GM23338 (cell line): ENCODE results near the gene CHST2. TPM values are rescaled to one million over a fixed set of nuclear protein-coding genes. Genes with fewer than 3 reads are reported as not detected.

Experiments used
- ATAC-seq: fragments of 200-7000 bp; cut with Tn5 transposase; 3 replicates; pipeline ENCODE4 v1.9.1; 2020
- DNase-seq: peaks from one replicate; pipeline ENCODE4 v3.0.0-alpha.2; 2015; ENCODE audit warnings: low spot score
- H2AFZ ChIP-seq: fragments of 200-600 bp; sonication (generic); 2 replicates; pipeline ENCODE4 v1.8.0; 2016; ENCODE audit warnings: antibody characterized with exemption, mild to moderate bottlenecking, moderate library complexity
- H3F3A ChIP-seq: fragments of 200-600 bp; sonication (generic); replicated peaks from 2 replicates; pipeline ENCODE4 v1.8.0; 2017; ENCODE audit warnings: antibody characterized with exemption, mixed run types, low read depth
- H3K27ac ChIP-seq: fragments of 200-600 bp; sonication (generic); 2 replicates; pipeline ENCODE4 v1.6.1; 2016; ENCODE audit warnings: low read depth
- H3K27me3 ChIP-seq: fragments of 200-600 bp; sonication (generic); 2 replicates; pipeline ENCODE4 v1.8.0; 2016; ENCODE audit warnings: mild to moderate bottlenecking, mixed run types, moderate library complexity; ENCODE audit not compliant: insufficient read depth
- H3K36me3 ChIP-seq: fragments of 200-600 bp; sonication (generic); 2 replicates; pipeline ENCODE4 v1.8.0; 2016; ENCODE audit warnings: mild to moderate bottlenecking; ENCODE audit not compliant: insufficient read depth
- H3K4me1 ChIP-seq: fragments of 200-600 bp; sonication (generic); 2 replicates; pipeline ENCODE4 v1.8.0; 2016; ENCODE audit warnings: mild to moderate bottlenecking, moderate library complexity; ENCODE audit not compliant: insufficient read depth
- H3K4me2 ChIP-seq: fragments of 200-600 bp; sonication (generic); 2 replicates; pipeline ENCODE4 v1.7.1; 2017; ENCODE audit warnings: mixed run types
- H3K4me3 ChIP-seq: fragments of 200-600 bp; sonication (generic); 2 replicates; pipeline ENCODE4 v1.6.1; 2016; ENCODE audit warnings: mixed run types
- H3K79me2 ChIP-seq: fragments of 200-600 bp; sonication (generic); replicated peaks from 2 replicates; pipeline ENCODE4 v1.8.0; 2017; ENCODE audit warnings: mild to moderate bottlenecking; ENCODE audit not compliant: insufficient read depth
- H3K9me2 ChIP-seq: fragments of 200-600 bp; sonication (generic); 2 replicates; pipeline ENCODE4 v1.8.0; 2017; ENCODE audit not compliant: insufficient read depth
- H4K20me1 ChIP-seq: fragments of 200-600 bp; sonication (generic); replicated peaks from 2 replicates; pipeline ENCODE4 v1.8.0; 2017; ENCODE audit warnings: mild to moderate bottlenecking; ENCODE audit not compliant: insufficient read depth
- H3K27ac Mint-ChIP-seq: 2 replicates; pipeline ENCODE4 v1.8.0; 2020; ENCODE audit warnings: inconsistent platforms, mild to moderate bottlenecking, moderate library complexity, mixed read lengths
- H3K27me3 Mint-ChIP-seq: 3 replicates; pipeline ENCODE4 v1.8.0; 2022; ENCODE audit warnings: low read depth, mild to moderate bottlenecking, moderate library complexity, mixed read lengths, inconsistent platforms; ENCODE audit not compliant: insufficient read depth, poor library complexity
- H3K36me3 Mint-ChIP-seq: 3 replicates; pipeline ENCODE4 v1.8.0; 2021; ENCODE audit warnings: low read depth, mild to moderate bottlenecking, inconsistent platforms, moderate library complexity, mixed read lengths
- H3K4me1 Mint-ChIP-seq: 3 replicates; pipeline ENCODE4 v1.8.0; 2020; ENCODE audit warnings: mild to moderate bottlenecking, inconsistent platforms, mixed read lengths
- H3K4me3 Mint-ChIP-seq: 3 replicates; pipeline ENCODE4 v1.8.0; 2021; ENCODE audit warnings: moderate library complexity, mild to moderate bottlenecking, inconsistent platforms, mixed read lengths
- H3K9me3 Mint-ChIP-seq: 3 replicates; pipeline ENCODE4 v1.8.0; 2020; ENCODE audit warnings: moderate library complexity, mild to moderate bottlenecking, inconsistent platforms, mixed read lengths
- CREB1 ChIP-seq: fragments of 250-450 bp; sonication (Bioruptor Pico); IDR thresholded peaks from 2 replicates; pipeline ENCODE4 v1.5.0; 2020; ENCODE audit warnings: low read depth, mild to moderate bottlenecking, moderate library complexity
- EZH2 ChIP-seq: fragments of 200-600 bp; sonication (generic); IDR thresholded peaks from one replicate; pipeline ENCODE4 v1.8.0; 2017; ENCODE audit warnings: antibody characterized with exemption, mild to moderate bottlenecking, low read depth; ENCODE audit not compliant: unreplicated experiment
- EZH2phosphoT487 ChIP-seq: fragments of 200-600 bp; sonication (generic); IDR thresholded peaks from one replicate; pipeline ENCODE4 v1.8.1; 2018; ENCODE audit warnings: antibody characterized with exemption; ENCODE audit not compliant: unreplicated experiment
- JUNB ChIP-seq: IDR thresholded peaks from one replicate; pipeline ENCODE4 v1.6.1; 2016; ENCODE audit warnings: antibody characterized with exemption; ENCODE audit not compliant: unreplicated experiment
- NANOG ChIP-seq: IDR thresholded peaks from 2 replicates; pipeline ENCODE4 v1.6.1; 2016; ENCODE audit warnings: antibody characterized with exemption, borderline replicate concordance
- POLR2AphosphoS5 ChIP-seq: IDR thresholded peaks from 2 replicates; pipeline ENCODE4 v1.6.1; 2016; ENCODE audit warnings: antibody characterized with exemption, low read depth
- STAT1 ChIP-seq: IDR thresholded peaks from one replicate; pipeline ENCODE4 v1.6.1; 2016; ENCODE audit warnings: antibody characterized with exemption; ENCODE audit not compliant: unreplicated experiment
- ZNF114 ChIP-seq: fragments of 250-450 bp; sonication (Bioruptor Pico); IDR thresholded peaks from 2 replicates; pipeline ENCODE4 v1.5.0; 2020; ENCODE audit warnings: mild to moderate bottlenecking, moderate library complexity
- ZNF331 ChIP-seq: fragments of 250-450 bp; sonication (Bioruptor Pico); IDR thresholded peaks from 2 replicates; pipeline ENCODE4 v1.5.0; 2020; ENCODE audit warnings: low read depth, mild to moderate bottlenecking, moderate library complexity
- polyA plus RNA-seq: library from polyadenylated mRNA; unstranded; fragments of >200 nt; fragmentation: Nextera tagmentation; extraction: Ambion mirVana; gene quantifications from 2 replicates; pipeline ENCODE4 v1.2.1, GENCODE V29; 2016
- total RNA-seq: library from RNA; depleted of rRNA; stranded (reverse); fragments of >200 nt; shearing (Covaris generic); gene quantifications from 2 replicates; pipeline ENCODE4 v1.2.3, GENCODE V29; 2014
- TF ChIP-seq, protein P1 (sequence below): IDR thresholded peaks from 2 replicates; pipeline ENCODE4 v1.6.1; 2016; ENCODE audit warnings: antibody characterized with exemption
- TF ChIP-seq, protein P2 (sequence below), 2 experiments: fragments of 200-600 bp in 1 of 2; sonication (generic) in 1 of 2; conservative IDR thresholded peaks; 2 replicates each; pipeline versions ENCODE4 v1.5.1 to v1.6.1; 2016 to 2017; ENCODE audit warnings: antibody characterized with exemption in 2 of 2, low read depth in 2 of 2, mild to moderate bottlenecking in 2 of 2, moderate library complexity in 1 of 2
- TF ChIP-seq, protein P3 (sequence below): IDR thresholded peaks from one replicate; pipeline ENCODE4 v1.6.1; 2018; ENCODE audit warnings: antibody characterized with exemption; ENCODE audit not compliant: unreplicated experiment
- TF ChIP-seq, protein P4 (sequence below): fragments of 250-450 bp; sonication (Bioruptor Pico); IDR thresholded peaks from 2 replicates; pipeline ENCODE4 v1.5.0; 2020; ENCODE audit warnings: mild to moderate bottlenecking, moderate library complexity

CHST2 gene
- total and polyA plus RNA-seq, 2 experiments from 2014 or later, result 4.1 to 28.3 TPM

DNA sequence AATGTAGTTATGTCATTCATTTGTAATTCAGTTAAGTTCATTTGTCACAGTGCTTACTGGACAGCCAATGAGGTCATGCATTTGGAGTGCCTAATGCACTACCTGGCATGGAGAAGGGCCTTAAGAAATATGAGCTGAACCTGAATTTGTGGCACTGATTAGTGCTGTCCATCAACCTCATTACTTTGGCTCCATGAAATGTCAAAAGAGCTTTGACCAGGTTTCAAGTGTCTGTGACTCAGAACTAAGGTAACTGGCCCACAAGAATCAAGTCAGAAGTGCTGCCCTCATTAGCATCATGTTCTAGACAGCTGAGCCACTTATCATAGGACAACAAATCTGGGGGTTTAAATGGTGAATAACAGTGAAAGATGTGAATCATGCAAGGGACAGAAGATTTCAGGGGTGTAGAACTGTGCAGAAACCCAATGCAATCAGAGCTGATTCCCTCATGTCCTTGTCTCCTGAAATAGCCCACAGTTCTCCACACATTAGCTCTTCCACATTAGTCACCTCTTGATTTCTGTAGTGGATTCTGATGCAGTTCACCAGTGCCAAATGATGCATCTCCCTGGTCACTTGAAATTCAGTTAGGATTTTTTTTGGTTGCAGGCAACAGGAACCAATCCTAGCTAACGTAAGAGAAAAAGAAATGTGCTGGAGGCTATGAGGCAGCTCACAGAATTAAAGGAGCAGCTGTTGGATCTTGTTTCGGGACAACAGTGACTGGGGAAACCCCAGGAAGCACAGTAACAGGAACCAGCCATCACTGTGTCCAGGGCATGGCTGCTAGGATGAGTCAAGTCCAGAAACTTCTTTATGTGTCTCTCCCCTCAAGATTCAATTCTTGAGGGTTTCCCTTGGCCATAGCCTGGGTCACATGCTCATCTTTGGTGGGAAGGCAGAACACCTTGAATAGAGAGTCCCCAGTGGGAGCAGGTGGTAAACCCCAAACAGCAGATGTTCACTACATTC is 38.7 kb downstream of the CHST2 start:
- Histone ChIP-seq H2AFZ (no peak overlapping the region), H3F3A (no peaks in the 10 kb centered on the region), H3K9me2 (peaks cover 10% of the 10 kb centered on the region; the same call in 1 of the 2 replicates), H3K27me3 (no peaks in the 10 kb centered on the region), H3K4me2 (no peak overlapping the region), H3K79me2 (no peaks in the 10 kb centered on the region), H3K27ac (no peak overlapping the region), H4K20me1 (no peaks in the 10 kb centered on the region), H3K4me1 (no peaks in the 10 kb centered on the region), H3K4me3 (no peak overlapping the region), H3K36me3 (no peaks in the 10 kb centered on the region)
- ATAC-seq, result no peak
- no peak overlapping the region for H3K4me3 Mint-ChIP-seq
- no peak overlapping the region for H3K27ac Mint-ChIP-seq
- no peaks in the 10 kb centered on the region for H3K27me3 Mint-ChIP-seq
- DNase-seq, result no peak
- no peaks in the 10 kb centered on the region for H3K36me3 Mint-ChIP-seq
- H3K9me3 Mint-ChIP-seq, result no peaks in the 10 kb centered on the region
- TF ChIP-seq, protein P1, sequence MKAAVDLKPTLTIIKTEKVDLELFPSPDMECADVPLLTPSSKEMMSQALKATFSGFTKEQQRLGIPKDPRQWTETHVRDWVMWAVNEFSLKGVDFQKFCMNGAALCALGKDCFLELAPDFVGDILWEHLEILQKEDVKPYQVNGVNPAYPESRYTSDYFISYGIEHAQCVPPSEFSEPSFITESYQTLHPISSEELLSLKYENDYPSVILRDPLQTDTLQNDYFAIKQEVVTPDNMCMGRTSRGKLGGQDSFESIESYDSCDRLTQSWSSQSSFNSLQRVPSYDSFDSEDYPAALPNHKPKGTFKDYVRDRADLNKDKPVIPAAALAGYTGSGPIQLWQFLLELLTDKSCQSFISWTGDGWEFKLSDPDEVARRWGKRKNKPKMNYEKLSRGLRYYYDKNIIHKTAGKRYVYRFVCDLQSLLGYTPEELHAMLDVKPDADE, result no peak
- TF ChIP-seq ZNF331 (CRISPR knock-in tag) (no peak), JUNB (no peak), CREB1 (CRISPR knock-in tag) (no peak), EZH2 (no peak), NANOG (no peak), ZNF114 (no peak), POLR2AphosphoS5 (no peak), STAT1 (no peak), EZH2phosphoT487 (no peak)
- TF ChIP-seq, protein P2, sequence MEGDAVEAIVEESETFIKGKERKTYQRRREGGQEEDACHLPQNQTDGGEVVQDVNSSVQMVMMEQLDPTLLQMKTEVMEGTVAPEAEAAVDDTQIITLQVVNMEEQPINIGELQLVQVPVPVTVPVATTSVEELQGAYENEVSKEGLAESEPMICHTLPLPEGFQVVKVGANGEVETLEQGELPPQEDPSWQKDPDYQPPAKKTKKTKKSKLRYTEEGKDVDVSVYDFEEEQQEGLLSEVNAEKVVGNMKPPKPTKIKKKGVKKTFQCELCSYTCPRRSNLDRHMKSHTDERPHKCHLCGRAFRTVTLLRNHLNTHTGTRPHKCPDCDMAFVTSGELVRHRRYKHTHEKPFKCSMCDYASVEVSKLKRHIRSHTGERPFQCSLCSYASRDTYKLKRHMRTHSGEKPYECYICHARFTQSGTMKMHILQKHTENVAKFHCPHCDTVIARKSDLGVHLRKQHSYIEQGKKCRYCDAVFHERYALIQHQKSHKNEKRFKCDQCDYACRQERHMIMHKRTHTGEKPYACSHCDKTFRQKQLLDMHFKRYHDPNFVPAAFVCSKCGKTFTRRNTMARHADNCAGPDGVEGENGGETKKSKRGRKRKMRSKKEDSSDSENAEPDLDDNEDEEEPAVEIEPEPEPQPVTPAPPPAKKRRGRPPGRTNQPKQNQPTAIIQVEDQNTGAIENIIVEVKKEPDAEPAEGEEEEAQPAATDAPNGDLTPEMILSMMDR (conservative IDR thresholded peaks at IDR 0.05; ENCODE audit: low read depth in 2 of 2), result no peak
- TF ChIP-seq, protein P3, sequence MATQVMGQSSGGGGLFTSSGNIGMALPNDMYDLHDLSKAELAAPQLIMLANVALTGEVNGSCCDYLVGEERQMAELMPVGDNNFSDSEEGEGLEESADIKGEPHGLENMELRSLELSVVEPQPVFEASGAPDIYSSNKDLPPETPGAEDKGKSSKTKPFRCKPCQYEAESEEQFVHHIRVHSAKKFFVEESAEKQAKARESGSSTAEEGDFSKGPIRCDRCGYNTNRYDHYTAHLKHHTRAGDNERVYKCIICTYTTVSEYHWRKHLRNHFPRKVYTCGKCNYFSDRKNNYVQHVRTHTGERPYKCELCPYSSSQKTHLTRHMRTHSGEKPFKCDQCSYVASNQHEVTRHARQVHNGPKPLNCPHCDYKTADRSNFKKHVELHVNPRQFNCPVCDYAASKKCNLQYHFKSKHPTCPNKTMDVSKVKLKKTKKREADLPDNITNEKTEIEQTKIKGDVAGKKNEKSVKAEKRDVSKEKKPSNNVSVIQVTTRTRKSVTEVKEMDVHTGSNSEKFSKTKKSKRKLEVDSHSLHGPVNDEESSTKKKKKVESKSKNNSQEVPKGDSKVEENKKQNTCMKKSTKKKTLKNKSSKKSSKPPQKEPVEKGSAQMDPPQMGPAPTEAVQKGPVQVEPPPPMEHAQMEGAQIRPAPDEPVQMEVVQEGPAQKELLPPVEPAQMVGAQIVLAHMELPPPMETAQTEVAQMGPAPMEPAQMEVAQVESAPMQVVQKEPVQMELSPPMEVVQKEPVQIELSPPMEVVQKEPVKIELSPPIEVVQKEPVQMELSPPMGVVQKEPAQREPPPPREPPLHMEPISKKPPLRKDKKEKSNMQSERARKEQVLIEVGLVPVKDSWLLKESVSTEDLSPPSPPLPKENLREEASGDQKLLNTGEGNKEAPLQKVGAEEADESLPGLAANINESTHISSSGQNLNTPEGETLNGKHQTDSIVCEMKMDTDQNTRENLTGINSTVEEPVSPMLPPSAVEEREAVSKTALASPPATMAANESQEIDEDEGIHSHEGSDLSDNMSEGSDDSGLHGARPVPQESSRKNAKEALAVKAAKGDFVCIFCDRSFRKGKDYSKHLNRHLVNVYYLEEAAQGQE, result no peak
- TF ChIP-seq, protein P4, sequence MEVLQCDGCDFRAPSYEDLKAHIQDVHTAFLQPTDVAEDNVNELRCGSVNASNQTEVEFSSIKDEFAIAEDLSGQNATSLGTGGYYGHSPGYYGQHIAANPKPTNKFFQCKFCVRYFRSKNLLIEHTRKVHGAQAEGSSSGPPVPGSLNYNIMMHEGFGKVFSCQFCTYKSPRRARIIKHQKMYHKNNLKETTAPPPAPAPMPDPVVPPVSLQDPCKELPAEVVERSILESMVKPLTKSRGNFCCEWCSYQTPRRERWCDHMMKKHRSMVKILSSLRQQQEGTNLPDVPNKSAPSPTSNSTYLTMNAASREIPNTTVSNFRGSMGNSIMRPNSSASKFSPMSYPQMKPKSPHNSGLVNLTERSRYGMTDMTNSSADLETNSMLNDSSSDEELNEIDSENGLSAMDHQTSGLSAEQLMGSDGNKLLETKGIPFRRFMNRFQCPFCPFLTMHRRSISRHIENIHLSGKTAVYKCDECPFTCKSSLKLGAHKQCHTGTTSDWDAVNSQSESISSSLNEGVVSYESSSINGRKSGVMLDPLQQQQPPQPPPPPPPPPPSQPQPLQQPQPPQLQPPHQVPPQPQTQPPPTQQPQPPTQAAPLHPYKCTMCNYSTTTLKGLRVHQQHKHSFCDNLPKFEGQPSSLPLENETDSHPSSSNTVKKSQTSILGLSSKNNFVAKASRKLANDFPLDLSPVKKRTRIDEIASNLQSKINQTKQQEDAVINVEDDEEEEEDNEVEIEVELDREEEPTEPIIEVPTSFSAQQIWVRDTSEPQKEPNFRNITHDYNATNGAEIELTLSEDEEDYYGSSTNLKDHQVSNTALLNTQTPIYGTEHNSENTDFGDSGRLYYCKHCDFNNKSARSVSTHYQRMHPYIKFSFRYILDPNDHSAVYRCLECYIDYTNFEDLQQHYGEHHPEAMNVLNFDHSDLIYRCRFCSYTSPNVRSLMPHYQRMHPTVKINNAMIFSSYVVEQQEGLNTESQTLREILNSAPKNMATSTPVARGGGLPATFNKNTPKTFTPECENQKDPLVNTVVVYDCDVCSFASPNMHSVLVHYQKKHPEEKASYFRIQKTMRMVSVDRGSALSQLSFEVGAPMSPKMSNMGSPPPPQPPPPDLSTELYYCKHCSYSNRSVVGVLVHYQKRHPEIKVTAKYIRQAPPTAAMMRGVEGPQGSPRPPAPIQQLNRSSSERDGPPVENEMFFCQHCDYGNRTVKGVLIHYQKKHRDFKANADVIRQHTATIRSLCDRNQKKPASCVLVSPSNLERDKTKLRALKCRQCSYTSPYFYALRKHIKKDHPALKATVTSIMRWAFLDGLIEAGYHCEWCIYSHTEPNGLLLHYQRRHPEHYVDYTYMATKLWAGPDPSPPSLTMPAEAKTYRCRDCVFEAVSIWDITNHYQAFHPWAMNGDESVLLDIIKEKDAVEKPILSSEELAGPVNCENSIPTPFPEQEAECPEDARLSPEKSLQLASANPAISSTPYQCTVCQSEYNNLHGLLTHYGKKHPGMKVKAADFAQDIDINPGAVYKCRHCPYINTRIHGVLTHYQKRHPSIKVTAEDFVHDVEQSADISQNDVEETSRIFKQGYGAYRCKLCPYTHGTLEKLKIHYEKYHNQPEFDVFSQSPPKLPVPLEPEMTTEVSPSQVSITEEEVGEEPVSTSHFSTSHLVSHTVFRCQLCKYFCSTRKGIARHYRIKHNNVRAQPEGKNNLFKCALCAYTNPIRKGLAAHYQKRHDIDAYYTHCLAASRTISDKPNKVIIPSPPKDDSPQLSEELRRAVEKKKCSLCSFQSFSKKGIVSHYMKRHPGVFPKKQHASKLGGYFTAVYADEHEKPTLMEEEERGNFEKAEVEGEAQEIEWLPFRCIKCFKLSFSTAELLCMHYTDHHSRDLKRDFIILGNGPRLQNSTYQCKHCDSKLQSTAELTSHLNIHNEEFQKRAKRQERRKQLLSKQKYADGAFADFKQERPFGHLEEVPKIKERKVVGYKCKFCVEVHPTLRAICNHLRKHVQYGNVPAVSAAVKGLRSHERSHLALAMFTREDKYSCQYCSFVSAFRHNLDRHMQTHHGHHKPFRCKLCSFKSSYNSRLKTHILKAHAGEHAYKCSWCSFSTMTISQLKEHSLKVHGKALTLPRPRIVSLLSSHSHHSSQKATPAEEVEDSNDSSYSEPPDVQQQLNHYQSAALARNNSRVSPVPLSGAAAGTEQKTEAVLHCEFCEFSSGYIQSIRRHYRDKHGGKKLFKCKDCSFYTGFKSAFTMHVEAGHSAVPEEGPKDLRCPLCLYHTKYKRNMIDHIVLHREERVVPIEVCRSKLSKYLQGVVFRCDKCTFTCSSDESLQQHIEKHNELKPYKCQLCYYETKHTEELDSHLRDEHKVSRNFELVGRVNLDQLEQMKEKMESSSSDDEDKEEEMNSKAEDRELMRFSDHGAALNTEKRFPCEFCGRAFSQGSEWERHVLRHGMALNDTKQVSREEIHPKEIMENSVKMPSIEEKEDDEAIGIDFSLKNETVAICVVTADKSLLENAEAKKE (CRISPR knock-in tag), result no peak
- H3K4me1 Mint-ChIP-seq, result peaks cover 4% of the 10 kb centered on the region; the same call in 1 of the 3 replicates
